Measurements from ENCODE around the gene TBC1D2B.

DNA sequence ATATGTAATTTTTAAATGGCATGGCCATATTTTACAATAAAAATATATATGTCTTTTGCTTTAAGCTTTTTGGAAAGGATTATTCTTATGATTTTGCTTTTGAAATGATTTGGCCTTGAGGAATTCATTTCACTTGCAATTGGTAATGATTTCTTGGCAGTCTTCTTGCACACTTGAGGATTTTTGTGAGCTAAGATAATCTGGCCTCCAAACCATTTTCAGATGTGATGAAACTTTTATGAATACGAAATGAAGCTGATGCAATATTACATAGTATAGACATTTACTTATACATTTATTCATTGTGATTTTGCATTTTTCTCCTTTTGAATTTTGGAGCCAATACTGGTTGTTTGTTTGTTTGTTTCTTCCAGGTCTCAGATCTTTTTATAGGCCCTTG lies 8.4 kb upstream of the TBC1D2B start:
- TF ChIP-seq CTCF (IDR thresholded peaks at IDR 0.05) (no peak), POLR2A (IDR thresholded peaks at IDR 0.05) (no peak)

Measured in upper lobe of left lung (tissue), 4 donors.